Measurements from ENCODE around the gene LARGE1. TPM values are rescaled to one million over a fixed set of nuclear protein-coding genes. Genes with fewer than 3 reads are reported as not detected.
A peak's percentile ranks its signal among the peaks of the same experiment; 100 is the strongest.

The LARGE1 gene
- total RNA-seq, 6 experiments from 2014 or later = 12.2 to 28.3 (median 15.2) TPM

DNA sequence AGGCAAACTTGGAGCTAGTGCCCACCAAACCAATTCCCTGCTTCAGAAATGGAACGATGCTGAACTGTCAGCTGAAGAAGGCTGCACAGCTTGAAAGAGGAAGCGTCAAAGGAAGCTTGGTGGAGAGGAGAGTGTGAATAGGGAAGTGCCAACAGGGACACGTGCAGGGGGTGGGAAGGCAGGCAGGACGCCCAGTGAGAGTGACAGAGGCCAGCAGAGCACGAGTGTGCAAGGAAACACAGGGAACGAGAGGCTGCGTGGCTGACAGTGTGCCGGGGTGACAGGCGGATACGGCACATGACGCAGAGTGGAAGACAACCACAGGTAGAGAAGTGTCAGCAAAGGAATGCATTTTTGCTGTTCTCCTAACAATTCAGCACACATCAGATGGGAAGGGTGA lies 196.4 kb downstream of the LARGE1 start:
- DNase-seq = no peak
- Histone ChIP-seq H3K36me3 (no peaks in the 10 kb centered on the region), H3K27me3 (no peaks in the 10 kb centered on the region), H3K27ac (no peak overlapping the region), H3K4me1 (peaks cover 0 to 13% (median 4%) of the 10 kb centered on the region in 4 donors), H3K4me3 (no peak overlapping the region), H3K9me3 (no peaks in the 10 kb centered on the region)
- TF ChIP-seq CTCF (IDR thresholded peaks at IDR 0.05) (no peak), POLR2A (IDR thresholded peaks at IDR 0.05) (no peak)
- ATAC-seq = peak in 1 of 4 donors; percentile 30
- intact Hi-C loops (cut with DNase I) = no loop called here
- 66% methylated on average over 11 of the region's 11 CpGs for WGBS (ENCODE audit: insufficient coverage, low coverage, low lambda C conversion rate, missing lambda C conversion rate)

- H3K9me3 ChIP-seq = no peaks in the 10 kb centered on the region
- intact Hi-C loops (cut with DNase I) = no loop called here
- 91% methylated on average over 7 of the region's 9 CpGs for WGBS (ENCODE audit: insufficient coverage, low coverage, low lambda C conversion rate, missing lambda C conversion rate)
- ATAC-seq = no peak
- no peak overlapping the region for H3K4me3 ChIP-seq
- no peak for DNase-seq
- H3K27ac ChIP-seq = no peak overlapping the region
- peaks cover 0 to 18% (median 4%) of the 10 kb centered on the region in 4 donors for H3K4me1 ChIP-seq
- TF ChIP-seq CTCF (IDR thresholded peaks at IDR 0.05) (no peak), POLR2A (IDR thresholded peaks at IDR 0.05) (no peak)
- H3K27me3 ChIP-seq = no peaks in the 10 kb centered on the region
- H3K36me3 ChIP-seq = no peaks in the 10 kb centered on the region
Observed at GRCh38 chr22:33722816-33723215, 197.5 kb downstream of the LARGE1 start.

GRCh38 chr22:33720166-33720878 lies 200.0 kb downstream of the LARGE1 start:
- H3K36me3 ChIP-seq = no peaks in the 10 kb centered on the region
- peak overlapping the region in 2 of 3 donors; percentile 35 to 49 for H3K27ac ChIP-seq
- WGBS (ENCODE audit: insufficient coverage, low coverage, low lambda C conversion rate, missing lambda C conversion rate) = 68% methylated on average over 3 of the region's 9 CpGs
- no peaks in the 10 kb centered on the region for H3K27me3 ChIP-seq
- H3K4me3 ChIP-seq = no peak overlapping the region
- DNase-seq = peak in 1 of 3 donors; percentile 52
- TF ChIP-seq POLR2A (IDR thresholded peaks at IDR 0.05) (no peak), CTCF (IDR thresholded peaks at IDR 0.05) (no peak)
- H3K4me1 ChIP-seq = peaks cover 0 to 32% (median 7%) of the 10 kb centered on the region in 4 donors
- no peaks in the 10 kb centered on the region for H3K9me3 ChIP-seq
- intact Hi-C loops (cut with DNase I) = no loop called here
- peak; percentile 71 to 93 (median 77) for ATAC-seq

DNA sequence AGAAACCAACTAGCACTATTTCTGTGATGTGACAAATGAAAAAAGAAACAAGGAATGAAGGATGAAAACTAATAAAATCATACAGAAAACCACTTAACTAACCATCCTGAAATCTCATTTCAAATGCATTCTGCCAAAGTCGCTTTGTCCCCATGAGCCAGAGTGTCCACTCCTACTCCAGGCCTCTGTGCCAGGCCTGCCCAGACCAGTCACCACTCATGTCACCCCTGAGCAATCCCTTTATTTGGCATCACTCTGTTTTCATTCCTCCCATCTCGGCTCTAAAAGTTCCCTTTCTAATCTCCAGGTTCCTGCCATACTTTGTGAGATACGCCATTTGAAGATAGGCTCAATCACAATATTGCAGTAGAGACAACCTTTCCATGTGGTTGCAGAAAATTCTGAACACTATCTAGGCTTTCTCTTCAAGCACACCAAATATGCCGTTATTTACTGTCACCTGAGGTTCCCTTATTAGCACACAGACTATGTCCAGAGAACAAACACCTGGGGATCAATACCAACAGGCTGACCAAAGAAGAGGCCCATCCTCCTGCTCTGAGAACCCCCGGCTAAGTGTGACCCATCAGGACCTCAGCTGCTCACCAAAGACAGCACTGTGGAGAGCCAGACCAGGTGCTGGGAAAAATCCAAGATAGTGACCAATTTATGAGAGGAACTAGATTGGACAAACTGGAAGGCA lies 202.4 kb downstream of the LARGE1 start:
- H3K27me3 ChIP-seq = no peaks in the 10 kb centered on the region
- no peak overlapping the region for H3K4me3 ChIP-seq
- ATAC-seq (peak; percentile 50 to 69 (median 54)), DNase-seq (no peak)
- H3K27ac ChIP-seq = no peak overlapping the region
- H3K9me3 ChIP-seq = no peaks in the 10 kb centered on the region
- 33% methylated on average over 5 of the region's 5 CpGs for WGBS (ENCODE audit: insufficient coverage, low coverage, low lambda C conversion rate, missing lambda C conversion rate)
- intact Hi-C loops (cut with DNase I) = no loop called here
- peaks cover 0 to 32% (median 7%) of the 10 kb centered on the region in 4 donors for H3K4me1 ChIP-seq
- no peaks in the 10 kb centered on the region for H3K36me3 ChIP-seq
- TF ChIP-seq CTCF (IDR thresholded peaks at IDR 0.05) = no peak
- no peak for TF ChIP-seq POLR2A (IDR thresholded peaks at IDR 0.05)
